Measurements from ENCODE around the gene LTK.

Gene LTK

GRCh38 chr15:41530363-41530956 lies 16.8 kb upstream of the LTK start:
- TF ChIP-seq CTCF (IDR thresholded peaks at IDR 0.05; ENCODE audit: extremely low read depth, missing control alignments), result no peak
- no peak for DNase-seq (ENCODE audit: low spot score)

- DNase-seq (ENCODE audit: low spot score), result no peak
- TF ChIP-seq CTCF (IDR thresholded peaks at IDR 0.05; ENCODE audit: extremely low read depth, missing control alignments), result no peak
Measured at GRCh38 chr15:41523097-41523496, 9.5 kb upstream of the LTK start.

GRCh38 chr15:41521614-41522013 lies 8.0 kb upstream of the LTK start:
- TF ChIP-seq CTCF (IDR thresholded peaks at IDR 0.05; ENCODE audit: extremely low read depth, missing control alignments), result no peak
- DNase-seq (ENCODE audit: low spot score), result no peak

GRCh38 chr15:41520636-41521035 lies 7.0 kb upstream of the LTK start:
- no peak for DNase-seq (ENCODE audit: low spot score)
- no peak for TF ChIP-seq CTCF (IDR thresholded peaks at IDR 0.05; ENCODE audit: extremely low read depth, missing control alignments)

- TF ChIP-seq CTCF (IDR thresholded peaks at IDR 0.05; ENCODE audit: extremely low read depth, missing control alignments), result no peak
- no peak for DNase-seq (ENCODE audit: low spot score)
Measured at GRCh38 chr15:41517895-41518449, 4.3 kb upstream of the LTK start.

- no peak for TF ChIP-seq CTCF (IDR thresholded peaks at IDR 0.05; ENCODE audit: extremely low read depth, missing control alignments)
- DNase-seq (ENCODE audit: low spot score), result peak; percentile 65
Measured at GRCh38 chr15:41512940-41513505, 604 bp downstream of the LTK start.

- no peak for DNase-seq (ENCODE audit: low spot score)
Measured at GRCh38 chr15:41512512-41512939, 1.1 kb downstream of the LTK start.

More at GRCh38 chr15:41512512-41512939, 1.1 kb downstream of the LTK start:
- TF ChIP-seq CTCF (IDR thresholded peaks at IDR 0.05; ENCODE audit: extremely low read depth, missing control alignments), result no peak

Data from GM20000 (cell line).